ENCODE measurements around the gene ATG13. TPM values are rescaled to one million over a fixed set of nuclear protein-coding genes. Genes with fewer than 3 reads are reported as not detected.

Gene ATG13
- polyA plus RNA-seq, 1 of the 3 experiments (the other 2 are of a cell fraction) = 39.4 TPM

GRCh38 chr11:46665356-46665755 lies 48.0 kb downstream of the ATG13 start:
- no peaks in the 10 kb centered on the region for H3K9me2 ChIP-seq
- no peaks in the 10 kb centered on the region for H3K79me2 ChIP-seq (ENCODE audit: insufficient read depth)
- no peak overlapping the region for H2AFZ ChIP-seq (ENCODE audit: low read depth)
- POLR2A ChIA-PET = no interaction called here
- no peak overlapping the region for H3K9ac ChIP-seq
- H3K4me3 ChIP-seq (ENCODE audit: low read depth in 2 of 2, low read length in 1 of 2) = no peak overlapping the region
- no peak overlapping the region for H3K27ac ChIP-seq (ENCODE audit: low read depth in 2 of 2, low read length in 1 of 2)
- H3K4me1 ChIP-seq (ENCODE audit: control insufficient read depth in 1 of 2, insufficient read depth in 2 of 2, low read depth in 1 of 2, low read length in 1 of 2) = no peaks in the 10 kb centered on the region
- H4K20me1 ChIP-seq (ENCODE audit: insufficient read depth) = no peaks in the 10 kb centered on the region
- H3K4me2 ChIP-seq = no peak overlapping the region
- H3K9me3 ChIP-seq = no peaks in the 10 kb centered on the region
- CTCF ChIA-PET = interaction anchor here (1.1 kb wide), 1 partner anchor 48 kb away, joined by 3 read pairs; the partner anchor contains the start of gene ATG13
- WGBS (ENCODE audit: low lambda C conversion rate) = 100% methylated on average over 1 of the region's 1 CpG
- H3F3A ChIP-seq (replicated peaks; ENCODE audit: insufficient read depth) = no peaks in the 10 kb centered on the region
- no peaks in the 10 kb centered on the region for H3K27me3 ChIP-seq (ENCODE audit: insufficient read depth)
- TF ChIP-seq CTCF (IDR thresholded peaks at IDR 0.05) (no peak), NFIC (IDR thresholded peaks at IDR 0.05; ENCODE audit: borderline replicate concordance) (no peak), MEF2A (IDR thresholded peaks at IDR 0.05; ENCODE audit: borderline replicate concordance, low read depth) (no peak), SMC3 (IDR thresholded peaks at IDR 0.05; ENCODE audit: low read depth, low read length) (no peak), ELF1 (IDR thresholded peaks at IDR 0.05) (no peak), EZH2phosphoT487 (IDR thresholded peaks at IDR 0.05; ENCODE audit: borderline replicate concordance, low read depth) (no peak), POLR2AphosphoS5 (IDR thresholded peaks at IDR 0.05; ENCODE audit: low read depth, low read length) (no peak), REST (IDR thresholded peaks at IDR 0.05; ENCODE audit: low read depth, low read length) (no peak), USF1 (IDR thresholded peaks at IDR 0.05; ENCODE audit: borderline replicate concordance, low read depth) (no peak), EP300 (IDR thresholded peaks at IDR 0.05; ENCODE audit: borderline replicate concordance in 1 of 2, low read depth in 1 of 2, low read length in 1 of 2) (no peak), RAD21 (IDR thresholded peaks at IDR 0.05; ENCODE audit: low read length) (no peak), JUND (IDR thresholded peaks at IDR 0.05) (no peak), GABPA (IDR thresholded peaks at IDR 0.05; ENCODE audit: low read depth) (no peak)
- no peak for DNase-seq
- peaks cover 37 to 67% of the 10 kb centered on the region in 2 experiments for H3K36me3 ChIP-seq (replicated peaks in 1 of 2; ENCODE audit: control insufficient read depth in 1 of 2, insufficient read depth in 2 of 2, low read length in 1 of 2)

All from SK-N-SH (cell line).